ENCODE measurements around the gene CST11.

The CST11 gene

DNA sequence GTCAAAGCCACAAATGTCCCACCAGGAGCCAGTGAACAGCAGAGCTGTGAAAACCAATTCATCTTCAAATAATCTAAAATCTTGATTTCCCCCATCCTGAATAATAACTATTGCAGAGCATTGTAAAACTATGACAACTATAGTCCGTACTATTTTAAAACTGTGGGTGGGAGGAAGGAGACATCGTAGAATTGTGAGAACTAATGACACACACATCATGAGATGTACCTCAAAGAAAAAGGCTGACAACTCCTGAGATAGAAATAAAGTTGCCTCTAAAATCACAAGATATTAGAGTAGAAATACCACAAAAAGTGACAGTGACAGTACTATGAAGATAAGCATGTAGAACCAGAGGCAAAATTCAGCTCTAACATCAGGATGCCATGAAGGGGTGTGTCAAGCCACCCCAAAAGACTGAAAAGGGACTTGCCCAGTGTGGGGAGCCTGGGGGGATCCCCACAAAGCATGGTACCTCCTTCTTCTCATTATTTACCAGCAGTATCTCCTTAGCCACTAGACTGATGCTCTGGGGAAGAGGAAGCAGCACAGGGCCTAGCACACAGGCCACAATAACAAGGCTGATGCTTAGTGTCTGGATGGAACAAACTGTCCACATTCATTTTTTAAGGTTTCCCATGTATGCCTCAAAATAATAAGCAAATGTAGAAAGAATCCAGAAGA is 44.8 kb downstream of the CST11 start:
- Histone ChIP-seq H4K20me1 (ENCODE audit: control insufficient read depth, insufficient read depth, low read depth, low read length) (peaks cover 3% of the 10 kb centered on the region), H3K4me1 (ENCODE audit: control insufficient read depth, low read length) (no peaks in the 10 kb centered on the region), H3K4me2 (ENCODE audit: low read length) (no peak overlapping the region), H3K36me3 (ENCODE audit: control insufficient read depth, low read length) (no peaks in the 10 kb centered on the region), H3K4me3 (ENCODE audit: low read length) (no peak overlapping the region), H3K27ac (ENCODE audit: low read depth, low read length) (no peak overlapping the region), H3K9me3 (ENCODE audit: control insufficient read depth, insufficient read depth, low read length) (no peaks in the 10 kb centered on the region), H3K79me2 (ENCODE audit: control insufficient read depth, low read length) (peaks cover 90% of the 10 kb centered on the region), H3K9me2 (replicated peaks; ENCODE audit: control insufficient read depth, low read length) (no peaks in the 10 kb centered on the region), H3K27me3 (ENCODE audit: control insufficient read depth, low read length) (no peaks in the 10 kb centered on the region), H3F3A (ENCODE audit: control insufficient read depth, insufficient read depth) (no peaks in the 10 kb centered on the region)
- TF ChIP-seq, protein P1, sequence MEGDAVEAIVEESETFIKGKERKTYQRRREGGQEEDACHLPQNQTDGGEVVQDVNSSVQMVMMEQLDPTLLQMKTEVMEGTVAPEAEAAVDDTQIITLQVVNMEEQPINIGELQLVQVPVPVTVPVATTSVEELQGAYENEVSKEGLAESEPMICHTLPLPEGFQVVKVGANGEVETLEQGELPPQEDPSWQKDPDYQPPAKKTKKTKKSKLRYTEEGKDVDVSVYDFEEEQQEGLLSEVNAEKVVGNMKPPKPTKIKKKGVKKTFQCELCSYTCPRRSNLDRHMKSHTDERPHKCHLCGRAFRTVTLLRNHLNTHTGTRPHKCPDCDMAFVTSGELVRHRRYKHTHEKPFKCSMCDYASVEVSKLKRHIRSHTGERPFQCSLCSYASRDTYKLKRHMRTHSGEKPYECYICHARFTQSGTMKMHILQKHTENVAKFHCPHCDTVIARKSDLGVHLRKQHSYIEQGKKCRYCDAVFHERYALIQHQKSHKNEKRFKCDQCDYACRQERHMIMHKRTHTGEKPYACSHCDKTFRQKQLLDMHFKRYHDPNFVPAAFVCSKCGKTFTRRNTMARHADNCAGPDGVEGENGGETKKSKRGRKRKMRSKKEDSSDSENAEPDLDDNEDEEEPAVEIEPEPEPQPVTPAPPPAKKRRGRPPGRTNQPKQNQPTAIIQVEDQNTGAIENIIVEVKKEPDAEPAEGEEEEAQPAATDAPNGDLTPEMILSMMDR (IDR thresholded peaks at IDR 0.05; ENCODE audit: low read depth, low read length, poor library complexity, severe bottlenecking), result no peak
- no peak for TF ChIP-seq EZH2phosphoT487 (IDR thresholded peaks at IDR 0.05; ENCODE audit: borderline replicate concordance, low read length)

DNA sequence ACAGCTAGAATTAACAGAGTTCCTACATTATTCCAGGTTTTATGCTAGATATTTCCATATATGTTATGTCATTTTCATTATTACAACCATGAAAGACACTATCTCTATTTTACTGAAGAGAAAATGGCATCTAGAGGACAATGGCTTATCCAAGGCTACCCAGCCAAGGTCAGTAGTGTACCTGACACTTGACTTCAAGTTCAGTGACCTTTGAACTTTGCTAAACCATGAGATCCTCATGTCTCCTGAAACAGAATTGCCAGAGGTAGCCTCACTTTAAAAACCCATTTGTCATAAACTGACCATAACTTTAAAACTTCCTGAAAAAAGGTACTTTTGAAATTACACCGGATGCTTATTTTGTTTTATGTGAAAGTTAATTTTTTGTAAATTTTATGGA is 45.8 kb downstream of the CST11 start:
- Histone ChIP-seq H3K36me3 (ENCODE audit: control insufficient read depth, low read length) (peaks cover 4% of the 10 kb centered on the region; the same call in 1 of the 2 replicates), H3K4me3 (ENCODE audit: low read length) (no peak overlapping the region), H3K79me2 (ENCODE audit: control insufficient read depth, low read length) (peaks cover 81% of the 10 kb centered on the region), H3K9me3 (ENCODE audit: control insufficient read depth, insufficient read depth, low read length) (no peaks in the 10 kb centered on the region), H3K4me1 (ENCODE audit: control insufficient read depth, low read length) (no peaks in the 10 kb centered on the region), H3K27me3 (ENCODE audit: control insufficient read depth, low read length) (no peaks in the 10 kb centered on the region), H3K4me2 (ENCODE audit: low read length) (no peak overlapping the region), H3K27ac (ENCODE audit: low read depth, low read length) (no peak overlapping the region), H4K20me1 (ENCODE audit: control insufficient read depth, insufficient read depth, low read depth, low read length) (peaks cover 3% of the 10 kb centered on the region), H3F3A (ENCODE audit: control insufficient read depth, insufficient read depth) (no peaks in the 10 kb centered on the region), H3K9me2 (replicated peaks; ENCODE audit: control insufficient read depth, low read length) (no peaks in the 10 kb centered on the region)
- TF ChIP-seq EZH2phosphoT487 (IDR thresholded peaks at IDR 0.05; ENCODE audit: borderline replicate concordance, low read length), result no peak
- TF ChIP-seq, protein P1 (IDR thresholded peaks at IDR 0.05; ENCODE audit: low read depth, low read length, poor library complexity, severe bottlenecking), result no peak

DNA sequence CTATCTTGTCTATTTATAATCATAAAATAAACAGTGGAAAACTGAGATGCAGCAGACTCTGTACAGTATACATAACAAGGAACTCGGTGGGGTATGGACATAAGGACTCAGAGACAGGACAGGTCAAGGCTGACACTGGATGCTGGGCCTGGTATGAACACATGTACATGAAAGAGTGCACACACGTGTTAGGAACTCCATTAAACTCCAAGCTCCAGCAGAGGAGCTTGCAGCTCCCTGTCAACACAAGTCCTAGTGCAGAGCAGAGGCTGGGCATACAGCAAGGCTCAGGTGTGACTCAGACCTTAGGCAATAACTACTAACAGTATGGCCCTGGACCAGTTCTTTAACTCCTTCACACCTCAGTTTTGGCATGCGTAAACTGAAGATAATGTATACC is 48.5 kb downstream of the CST11 start:
- no peaks in the 10 kb centered on the region for H3K9me3 ChIP-seq (ENCODE audit: control insufficient read depth, insufficient read depth, low read length)
- H3K4me2 ChIP-seq (ENCODE audit: low read length), result no peak overlapping the region
- no peaks in the 10 kb centered on the region; the same call in 1 of the 2 replicates for H4K20me1 ChIP-seq (ENCODE audit: control insufficient read depth, insufficient read depth, low read depth, low read length)
- H3K79me2 ChIP-seq (ENCODE audit: control insufficient read depth, low read length), result peaks cover 55% of the 10 kb centered on the region
- H3K27ac ChIP-seq (ENCODE audit: low read depth, low read length), result no peak overlapping the region
- H3K9me2 ChIP-seq (replicated peaks; ENCODE audit: control insufficient read depth, low read length), result no peaks in the 10 kb centered on the region
- no peaks in the 10 kb centered on the region for H3F3A ChIP-seq (ENCODE audit: control insufficient read depth, insufficient read depth)
- no peak overlapping the region for H3K4me3 ChIP-seq (ENCODE audit: low read length)
- H3K36me3 ChIP-seq (ENCODE audit: control insufficient read depth, low read length), result peaks cover 4% of the 10 kb centered on the region; the same call in 1 of the 2 replicates
- H3K4me1 ChIP-seq (ENCODE audit: control insufficient read depth, low read length), result no peaks in the 10 kb centered on the region
- H3K27me3 ChIP-seq (ENCODE audit: control insufficient read depth, low read length), result no peaks in the 10 kb centered on the region
- TF ChIP-seq, protein P1 (IDR thresholded peaks at IDR 0.05; ENCODE audit: low read depth, low read length, poor library complexity, severe bottlenecking), result no peak
- no peak for TF ChIP-seq EZH2phosphoT487 (IDR thresholded peaks at IDR 0.05; ENCODE audit: borderline replicate concordance, low read length)

All from DOHH2 (cell line).